GM10266 (cell line): ENCODE measurements around the gene NPFFR2.
"Not testable (repeated sequence)": the region's sequence is repeated elsewhere in the genome, so short reads cannot be mapped to it uniquely, and the experiment has no call there.

Source experiments
- DNase-seq: peaks from one replicate; pipeline ENCODE4 v3.0.0; 2012; ENCODE audit errors: extremely low spot score
- TF ChIP-seq, protein P1 (sequence below): IDR thresholded peaks from 2 replicates; pipeline ENCODE4 v1.5.1; 2012; ENCODE audit warnings: mild to moderate bottlenecking, low read depth; ENCODE audit not compliant: control insufficient read depth, insufficient read depth; ENCODE audit errors: missing control alignments

NPFFR2 gene

DNA sequence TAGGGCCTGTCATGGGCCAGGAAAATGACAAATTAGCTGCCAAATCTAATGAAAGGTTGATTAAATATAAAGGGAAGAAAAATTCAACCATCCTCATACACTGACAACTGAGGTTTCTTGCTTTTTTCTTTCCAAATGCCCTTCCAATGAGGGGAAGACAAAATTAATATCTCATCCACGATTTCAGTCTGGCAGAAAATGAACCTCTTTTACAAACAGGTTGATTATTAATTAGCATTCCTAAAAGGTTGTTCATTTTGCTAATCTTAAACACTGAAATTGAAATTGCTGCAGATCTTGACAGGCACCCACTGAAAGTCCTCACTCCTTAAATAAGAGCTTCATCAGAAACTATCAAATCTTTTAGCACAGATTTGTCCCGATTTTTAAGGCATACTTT, 45.5 kb downstream of the NPFFR2 start:
- TF ChIP-seq, protein P1, sequence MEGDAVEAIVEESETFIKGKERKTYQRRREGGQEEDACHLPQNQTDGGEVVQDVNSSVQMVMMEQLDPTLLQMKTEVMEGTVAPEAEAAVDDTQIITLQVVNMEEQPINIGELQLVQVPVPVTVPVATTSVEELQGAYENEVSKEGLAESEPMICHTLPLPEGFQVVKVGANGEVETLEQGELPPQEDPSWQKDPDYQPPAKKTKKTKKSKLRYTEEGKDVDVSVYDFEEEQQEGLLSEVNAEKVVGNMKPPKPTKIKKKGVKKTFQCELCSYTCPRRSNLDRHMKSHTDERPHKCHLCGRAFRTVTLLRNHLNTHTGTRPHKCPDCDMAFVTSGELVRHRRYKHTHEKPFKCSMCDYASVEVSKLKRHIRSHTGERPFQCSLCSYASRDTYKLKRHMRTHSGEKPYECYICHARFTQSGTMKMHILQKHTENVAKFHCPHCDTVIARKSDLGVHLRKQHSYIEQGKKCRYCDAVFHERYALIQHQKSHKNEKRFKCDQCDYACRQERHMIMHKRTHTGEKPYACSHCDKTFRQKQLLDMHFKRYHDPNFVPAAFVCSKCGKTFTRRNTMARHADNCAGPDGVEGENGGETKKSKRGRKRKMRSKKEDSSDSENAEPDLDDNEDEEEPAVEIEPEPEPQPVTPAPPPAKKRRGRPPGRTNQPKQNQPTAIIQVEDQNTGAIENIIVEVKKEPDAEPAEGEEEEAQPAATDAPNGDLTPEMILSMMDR: no peak
- DNase-seq: no peak

DNA sequence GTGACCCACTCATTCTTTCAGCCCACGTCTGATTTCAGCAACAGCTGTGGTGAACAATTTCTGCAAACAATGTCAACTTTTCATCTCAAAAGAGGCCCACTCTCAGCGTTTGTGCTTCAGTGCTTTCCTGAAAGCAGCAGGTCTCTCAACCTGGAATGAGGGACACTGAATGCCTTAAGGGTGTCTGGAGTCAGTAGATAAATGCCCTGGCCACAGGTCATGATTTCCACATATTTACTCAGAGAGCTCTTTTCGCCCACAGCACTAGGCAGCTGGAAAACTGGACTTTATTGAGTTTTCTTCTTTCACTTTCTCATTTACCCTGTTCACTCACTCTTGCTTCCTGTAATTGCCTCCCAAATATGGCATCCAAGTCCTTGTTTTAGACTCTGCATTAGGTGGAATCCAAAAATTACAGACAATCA, 52.8 kb downstream of the NPFFR2 start:
- no peak for DNase-seq
- TF ChIP-seq, protein P1: no peak

DNA sequence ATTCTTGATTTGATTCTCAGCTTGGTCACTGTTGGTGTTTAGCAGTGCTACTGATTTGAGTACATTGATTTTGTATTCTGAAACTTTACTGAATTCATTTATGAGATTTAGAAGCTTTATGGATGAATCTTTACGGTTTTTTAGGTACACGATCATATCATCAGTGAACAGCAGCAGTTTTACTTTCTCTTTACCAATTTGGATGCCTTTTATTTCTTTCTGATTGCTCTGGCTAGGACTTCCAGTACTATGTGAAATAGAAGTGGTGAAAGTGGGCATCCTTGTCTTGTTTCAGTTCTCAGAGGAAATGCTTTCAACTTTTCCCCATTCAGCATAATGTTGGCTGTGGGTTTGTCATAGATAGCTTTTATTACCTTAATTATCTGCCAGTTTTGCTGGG, 58.8 kb downstream of the NPFFR2 start:
- not testable (repeated sequence) for DNase-seq

DNA sequence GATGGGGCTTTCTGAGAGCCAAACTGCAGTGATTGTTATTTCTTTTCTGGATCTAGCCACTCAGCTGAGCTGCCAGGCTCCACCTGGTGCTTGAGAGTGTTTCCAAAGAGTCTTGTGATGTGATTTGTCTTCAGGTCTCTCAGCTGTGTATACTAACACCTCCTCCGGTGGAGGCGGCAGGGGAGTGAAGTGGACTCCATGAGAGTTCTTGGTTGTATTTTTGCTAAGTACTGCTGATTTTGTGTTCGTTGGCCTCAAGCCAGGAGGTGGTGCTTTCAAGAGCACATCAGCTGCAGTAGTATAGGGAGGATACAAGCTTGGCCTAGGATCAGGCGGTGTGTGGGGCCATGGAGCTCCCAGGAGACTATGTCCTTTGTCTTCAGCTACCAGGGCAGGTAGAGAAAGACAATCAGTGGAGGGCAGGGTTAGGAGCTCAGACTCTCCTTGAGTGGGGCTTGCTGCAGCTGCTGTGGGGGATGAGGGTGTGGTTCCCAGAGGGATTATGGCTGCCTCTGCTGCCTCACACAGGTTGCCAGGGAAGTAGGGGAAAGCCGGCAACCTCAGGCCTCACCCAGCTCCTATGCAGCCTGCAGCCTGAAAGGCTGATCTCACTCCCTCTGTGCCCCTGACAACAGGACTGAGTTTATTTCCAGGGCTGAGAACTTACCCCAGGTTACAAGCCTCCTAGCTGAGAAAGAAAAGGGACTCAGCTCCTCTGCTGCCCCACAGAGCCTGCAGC, 62.4 kb downstream of the NPFFR2 start:
- DNase-seq: no peak
- TF ChIP-seq, protein P1: no peak

DNA sequence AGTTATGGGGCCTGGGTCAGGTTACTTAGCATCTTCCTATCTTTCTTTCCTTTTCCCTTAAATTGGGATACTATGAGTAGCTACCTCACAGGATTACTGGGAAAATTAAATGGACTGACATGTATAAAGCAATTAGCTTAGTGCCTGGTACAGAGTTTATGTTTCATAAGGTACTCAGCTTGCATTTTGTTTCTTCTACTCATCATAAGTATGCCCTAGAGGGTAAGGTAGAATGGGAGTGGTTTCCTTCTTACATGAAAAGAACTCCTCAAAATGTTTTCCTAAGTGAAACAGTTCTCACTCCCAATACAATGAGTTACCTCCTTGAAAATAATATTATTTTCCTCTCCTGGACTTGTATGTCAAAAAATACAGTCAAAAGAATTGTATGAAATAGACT, 75.7 kb downstream of the NPFFR2 start:
- TF ChIP-seq, protein P1: no peak
- DNase-seq: no peak

DNA sequence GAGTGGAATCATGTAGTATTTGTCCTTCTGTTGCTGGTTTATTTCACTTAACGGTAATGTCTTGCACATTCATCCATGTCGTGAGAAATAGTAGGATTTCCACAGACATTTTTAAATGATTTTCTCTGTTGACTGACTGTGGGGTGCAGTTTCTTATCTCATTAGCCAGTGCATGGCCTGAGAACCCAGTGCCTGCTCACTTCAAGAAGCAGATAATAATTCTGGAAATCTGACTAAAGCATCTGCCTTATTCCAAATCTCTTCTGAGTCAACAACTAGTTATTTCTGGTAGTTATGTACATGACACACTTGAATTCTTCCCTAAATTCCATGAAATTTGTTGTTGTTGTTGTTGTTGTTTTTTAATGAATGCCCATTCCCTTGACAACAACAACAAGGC, 77.6 kb downstream of the NPFFR2 start:
- TF ChIP-seq, protein P1: no peak
- DNase-seq: no peak

DNA sequence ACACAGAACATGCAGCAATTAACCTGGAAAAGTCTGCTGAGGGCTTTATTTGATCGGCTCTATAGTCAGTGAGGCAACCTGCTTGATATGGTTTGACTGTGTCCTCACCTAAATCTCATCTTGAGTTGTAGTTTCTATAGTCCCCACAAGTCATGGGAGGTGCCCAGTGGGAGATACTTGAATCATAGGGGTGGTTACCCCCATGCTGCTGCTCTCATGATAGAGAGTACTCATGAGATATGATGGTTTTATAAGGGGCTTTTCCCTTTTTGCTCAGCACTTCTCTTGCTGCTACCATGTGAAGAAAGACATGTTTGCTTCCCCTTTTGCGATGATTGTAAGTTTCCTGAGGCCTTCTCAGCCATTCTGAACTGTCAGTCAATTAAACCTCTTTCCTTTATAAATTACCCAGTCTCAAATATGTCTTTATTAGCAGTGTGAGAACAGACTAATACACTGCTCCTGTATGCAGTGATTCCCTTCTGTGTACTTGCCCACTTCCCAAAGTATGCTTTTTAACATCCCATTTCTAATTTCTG, 78.2 kb downstream of the NPFFR2 start:
- TF ChIP-seq, protein P1: no peak
- no peak for DNase-seq
